ENCODE data around the gene HOXA7. TPM values are rescaled to one million over a fixed set of nuclear protein-coding genes. Genes with fewer than 3 reads are reported as not detected.
A peak's percentile ranks its signal among the peaks of the same experiment; 100 is the strongest.

Gene HOXA7
- total RNA-seq, 2 donors from 2014 or later = not detected

DNA sequence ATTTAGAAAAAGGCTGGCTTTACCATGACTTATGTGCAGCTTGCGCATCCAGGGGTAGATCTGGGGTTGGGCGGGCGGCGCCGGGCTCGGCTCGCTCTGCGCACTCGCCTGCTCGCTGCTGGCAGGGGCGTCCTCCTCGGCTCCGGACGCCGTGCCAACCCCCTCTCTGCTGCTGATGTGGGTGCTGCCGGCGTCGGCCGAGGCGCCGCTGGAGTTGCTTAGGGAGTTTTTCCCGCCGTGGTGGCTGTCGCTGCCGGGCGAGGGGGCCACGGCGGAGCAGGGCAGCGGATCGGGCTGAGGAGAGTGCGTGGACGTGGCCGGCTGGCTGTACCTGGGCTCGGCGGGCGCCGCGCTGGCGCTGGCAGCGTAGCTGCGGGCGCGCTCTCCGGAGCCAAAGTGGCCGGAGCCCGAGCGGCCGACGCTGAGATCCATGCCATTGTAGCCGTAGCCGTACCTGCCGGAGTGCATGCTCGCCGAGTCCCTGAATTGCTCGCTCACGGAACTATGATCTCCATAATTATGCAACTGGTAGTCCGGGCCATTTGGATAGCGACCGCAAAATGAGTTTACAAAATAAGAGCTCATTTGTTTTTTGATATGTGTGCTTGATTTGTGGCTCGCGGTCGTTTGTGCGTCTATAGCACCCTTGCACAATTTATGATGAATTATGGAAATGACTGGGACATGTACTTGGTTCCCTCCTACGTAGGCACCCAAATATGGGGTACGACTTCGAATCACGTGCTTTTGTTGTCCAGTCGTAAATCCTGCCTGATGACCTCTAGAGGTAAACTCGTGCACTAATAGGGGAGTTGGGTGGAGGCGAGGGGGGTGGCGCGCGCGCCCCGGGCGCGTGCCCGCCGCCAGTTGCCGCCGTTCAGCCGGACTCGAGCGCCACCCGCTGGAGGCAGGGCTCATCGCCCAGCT is 13.2 kb downstream of the HOXA7 start, which contains the start of gene HOXA5:
Gene HOXA5, minus strand, starts transcription at position 659 of the 927 bp plus-strand sequence. Its CDS starts 74 bp downstream, at position 585.
- Histone ChIP-seq H3K9me3 (ENCODE audit: control insufficient read depth, low read length) (peaks cover 16% of the 10 kb centered on the region), H3K36me3 (ENCODE audit: control insufficient read depth, insufficient read depth, low read length) (no peaks in the 10 kb centered on the region), H3K27me3 (ENCODE audit: control insufficient read depth, insufficient read depth, low read length, poor library complexity, severe bottlenecking) (peaks cover 100% of the 10 kb centered on the region), H3K4me1 (ENCODE audit: control insufficient read depth, insufficient read depth, low read length) (no peaks in the 10 kb centered on the region), H3K27ac (ENCODE audit: low read depth, low read length) (no peak within 1 kb of the TSS), H3K9ac (ENCODE audit: extremely low read depth, low read length, poor library complexity, severe bottlenecking) (no peak within 1 kb of the TSS), H3K4me3 (ENCODE audit: low read length) (peak within 1 kb of the TSS; percentile 86)
- WGBS, 2 experiments (ENCODE audit: insufficient coverage in 1 of 2, insufficient read length in 1 of 2) = 1% methylated on average over 37 to 86 of the region's 86 CpGs
- Mint-ChIP-seq H3K4me1 (peaks cover 11% of the 10 kb centered on the region), H3K4me3 (peak within 1 kb of the TSS; percentile 54), H3K27ac (no peak within 1 kb of the TSS), H3K9me3 (peaks cover 15% of the 10 kb centered on the region), H3K36me3 (ENCODE audit: low read depth) (no peaks in the 10 kb centered on the region), H3K27me3 (ENCODE audit: insufficient read depth) (peaks cover 100% of the 10 kb centered on the region)
- peak; percentile 92 for TF ChIP-seq CTCF (conservative IDR thresholded peaks at IDR 0.05)
- peak; percentile 94 for DNase-seq

DNA sequence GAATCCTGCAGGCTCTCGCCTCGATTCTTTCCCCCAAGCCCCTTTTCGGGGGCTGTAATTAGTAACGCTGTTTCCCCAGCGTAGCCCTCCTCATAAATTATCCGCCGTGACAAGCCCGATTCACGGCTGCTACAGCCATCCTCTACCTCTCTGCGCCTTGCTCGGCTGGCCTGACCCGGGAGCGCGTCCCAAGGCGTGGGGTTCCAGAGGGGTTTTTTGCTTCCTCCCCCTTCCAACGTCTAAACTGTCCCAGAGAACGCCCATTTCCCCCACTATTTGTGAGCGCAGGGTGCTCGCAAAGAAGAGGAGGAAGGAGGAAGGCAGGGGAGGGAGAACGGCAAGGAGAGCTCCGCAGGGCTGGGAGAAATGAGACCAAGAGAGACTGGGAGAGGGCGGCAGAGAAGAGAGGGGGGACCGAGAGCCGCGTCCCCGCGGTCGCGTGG is 13.9 kb downstream of the HOXA7 start:
- Mint-ChIP-seq H3K36me3 (ENCODE audit: low read depth) (no peaks in the 10 kb centered on the region), H3K4me3 (peak overlapping the region; percentile 54), H3K4me1 (peaks cover 11% of the 10 kb centered on the region), H3K27ac (no peak overlapping the region), H3K9me3 (peaks cover 13% of the 10 kb centered on the region), H3K27me3 (ENCODE audit: insufficient read depth) (peaks cover 100% of the 10 kb centered on the region)
- no peaks in the 10 kb centered on the region for H3K36me3 ChIP-seq (ENCODE audit: control insufficient read depth, insufficient read depth, low read length)
- TF ChIP-seq CTCF (conservative IDR thresholded peaks at IDR 0.05) = no peak
- DNase-seq = peak; percentile 63
- H3K4me1 ChIP-seq (ENCODE audit: control insufficient read depth, insufficient read depth, low read length) = no peaks in the 10 kb centered on the region
- H3K9ac ChIP-seq (ENCODE audit: extremely low read depth, low read length, poor library complexity, severe bottlenecking) = no peak overlapping the region
- peaks cover 16% of the 10 kb centered on the region for H3K9me3 ChIP-seq (ENCODE audit: control insufficient read depth, low read length)
- H3K4me3 ChIP-seq (ENCODE audit: low read length) = peak overlapping the region; percentile 86
- WGBS, 2 experiments (ENCODE audit: insufficient coverage in 1 of 2, insufficient read length in 1 of 2) = 0 to 4% methylated on average over 7 to 28 of the region's 29 CpGs
- H3K27me3 ChIP-seq (ENCODE audit: control insufficient read depth, insufficient read depth, low read length, poor library complexity, severe bottlenecking) = peaks cover 100% of the 10 kb centered on the region
- H3K27ac ChIP-seq (ENCODE audit: low read depth, low read length) = no peak overlapping the region

- Mint-ChIP-seq H3K27ac (no peak overlapping the region), H3K27me3 (ENCODE audit: insufficient read depth) (peaks cover 100% of the 10 kb centered on the region), H3K36me3 (ENCODE audit: low read depth) (no peaks in the 10 kb centered on the region), H3K9me3 (peaks cover 10% of the 10 kb centered on the region), H3K4me1 (peaks cover 11% of the 10 kb centered on the region), H3K4me3 (peak overlapping the region; percentile 54)
- Histone ChIP-seq H3K36me3 (ENCODE audit: control insufficient read depth, insufficient read depth, low read length) (no peaks in the 10 kb centered on the region), H3K27ac (ENCODE audit: low read depth, low read length) (no peak overlapping the region), H3K9me3 (ENCODE audit: control insufficient read depth, low read length) (peaks cover 11% of the 10 kb centered on the region), H3K4me3 (ENCODE audit: low read length) (peak overlapping the region; percentile 86), H3K9ac (ENCODE audit: extremely low read depth, low read length, poor library complexity, severe bottlenecking) (no peak overlapping the region), H3K4me1 (ENCODE audit: control insufficient read depth, insufficient read depth, low read length) (no peaks in the 10 kb centered on the region), H3K27me3 (ENCODE audit: control insufficient read depth, insufficient read depth, low read length, poor library complexity, severe bottlenecking) (peaks cover 100% of the 10 kb centered on the region)
- DNase-seq = peak; percentile 81
- 2 to 6% methylated on average over 13 to 30 of the region's 30 CpGs for WGBS, 2 experiments (ENCODE audit: insufficient coverage in 1 of 2, insufficient read length in 1 of 2)
- TF ChIP-seq CTCF (conservative IDR thresholded peaks at IDR 0.05) = peak; percentile 64
These were observed 14.4 kb downstream of the HOXA7 start for GRCh38 chr7:27141923-27142579.

All from endodermal cell (in vitro differentiated cells).